Fibroblast of skin of scalp (primary cell): ENCODE data around the gene CHAC1.

Experiments used
- DNase-seq: peaks from one replicate; pipeline ENCODE4 v3.0.0-alpha.2; 2013

The CHAC1 gene

GRCh38 chr15:40990789-40991188 lies 37.5 kb downstream of the CHAC1 start:
- DNase-seq: no peak

- no peak for DNase-seq
These were observed 38.1 kb downstream of the CHAC1 start for GRCh38 chr15:40991355-40991754.

- DNase-seq: peak; percentile 18
These were observed 39.0 kb downstream of the CHAC1 start for GRCh38 chr15:40992241-40992741.

GRCh38 chr15:40992825-40993224 lies 39.6 kb downstream of the CHAC1 start:
- no peak for DNase-seq

- DNase-seq: no peak
These were observed 42.4 kb downstream of the CHAC1 start for GRCh38 chr15:40995656-40996055.

GRCh38 chr15:40999190-40999589 lies 45.9 kb downstream of the CHAC1 start:
- DNase-seq: no peak

GRCh38 chr15:41001524-41002214 lies 48.4 kb downstream of the CHAC1 start:
- DNase-seq: no peak

- no peak for DNase-seq
These were observed 51.2 kb downstream of the CHAC1 start for GRCh38 chr15:41004490-41004889.
